Endothelial cell of umbilical vein (primary cell): ENCODE data around the gene CHML. TPM values are rescaled to one million over a fixed set of nuclear protein-coding genes. Genes with fewer than 3 reads are reported as not detected.

Experiments
- BruUV-seq: library from RNA; stranded (reverse); fragments of 400-500 nt; replicated peaks from 2 replicates; lab custom pipeline; 2021; lab: Mats Ljungman, UMichigan
- CTCF ChIA-PET: fragments of 300-600, 350-600 bp; sonication (Branson Sonifier 250); formaldehyde crosslinking; loops from one replicate; lab custom pipeline; 2021; ENCODE audit warnings: antibody characterized with exemption, inconsistent platforms; lab: Charles Lee
- POLR2A ChIA-PET: fragments of 300-600, 350-600 bp; sonication (Branson Sonifier 250); formaldehyde crosslinking; loops from one replicate; lab custom pipeline; 2021; ENCODE audit warnings: antibody characterized with exemption, inconsistent platforms; lab: Charles Lee
- DNase-seq: peaks from one replicate; pipeline ENCODE4 v3.0.0-alpha.2; 2011; ENCODE audit warnings: low read depth, low spot score
- FAIRE-seq: peaks from 2 replicates; lab custom pipeline; 2011; peaks lifted over from hg19 to GRCh38; lab: Jason Lieb, UNC
- H2AFZ ChIP-seq: 2 replicates; pipeline ENCODE4 v1.6.0; 2012; ENCODE audit warnings: low read depth, low read length, control low read depth, inconsistent platforms
- H3K27ac ChIP-seq: 2 replicates; pipeline ENCODE4 v1.5.1; 2011; ENCODE audit warnings: low read depth, mild to moderate bottlenecking, control low read depth, low read length, moderate library complexity; ENCODE audit not compliant: insufficient read depth
- H3K27me3 ChIP-seq, 2 experiments: 2 replicates each; pipeline versions ENCODE4 v1.6.0 to v1.6.1; 2011; ENCODE audit warnings: low read length in 2 of 2, mixed read lengths in 1 of 2; ENCODE audit not compliant: control insufficient read depth in 2 of 2, insufficient read depth in 2 of 2
- H3K36me3 ChIP-seq, 2 experiments: 2 replicates in 1 of 2; 3 replicates in 1 of 2; pipeline ENCODE4 v1.5.1; 2011; ENCODE audit warnings: low read length in 2 of 2, mild to moderate bottlenecking in 1 of 2, moderate library complexity in 1 of 2; ENCODE audit not compliant: control insufficient read depth in 2 of 2, insufficient read depth in 2 of 2; ENCODE audit errors: extremely low read depth in 1 of 2
- H3K4me1 ChIP-seq: 3 replicates; pipeline ENCODE4 v1.5.1; 2011; ENCODE audit warnings: mild to moderate bottlenecking, low read length; ENCODE audit not compliant: control insufficient read depth, insufficient read depth; ENCODE audit errors: extremely low read depth
- H3K4me2 ChIP-seq: 2 replicates; pipeline ENCODE4 v1.6.1; 2011; ENCODE audit warnings: low read length, control low read depth, mixed read lengths; ENCODE audit not compliant: insufficient read depth
- H3K4me3 ChIP-seq, 3 experiments: fragments of 200-600 bp in 1 of 3; sonication (generic), shearing (Covaris generic) in 1 of 3; replicated peaks in 1 of 3; 2 replicates each; pipeline ENCODE4 v1.5.1; 2011 to 2016; ENCODE audit warnings: control low read depth in 3 of 3, low read length in 3 of 3, mild to moderate bottlenecking in 2 of 3, inconsistent platforms in 1 of 3, low read depth in 1 of 3, moderate library complexity in 1 of 3; ENCODE audit not compliant: insufficient read depth in 1 of 3
- H3K79me2 ChIP-seq: 2 replicates; pipeline ENCODE4 v1.6.0; 2012; ENCODE audit warnings: low read length, inconsistent platforms; ENCODE audit not compliant: control insufficient read depth, insufficient read depth
- H3K9ac ChIP-seq: replicated peaks from 2 replicates; pipeline ENCODE3; 2011; ENCODE audit warnings: low read length, control low read depth; ENCODE audit not compliant: insufficient read depth; ENCODE audit errors: extremely low read depth
- H3K9me1 ChIP-seq: replicated peaks from 3 replicates; pipeline ENCODE4 v1.6.0; 2011; ENCODE audit warnings: mild to moderate bottlenecking, low read length; ENCODE audit not compliant: control insufficient read depth, insufficient read depth; ENCODE audit errors: extremely low read depth
- H3K9me3 ChIP-seq: replicated peaks from 2 replicates; pipeline ENCODE4 v1.5.1; 2012; ENCODE audit warnings: low read length, inconsistent platforms; ENCODE audit not compliant: control insufficient read depth, insufficient read depth
- H4K20me1 ChIP-seq: replicated peaks from 2 replicates; pipeline ENCODE3; 2011; ENCODE audit warnings: mild to moderate bottlenecking, low read length; ENCODE audit not compliant: control insufficient read depth, insufficient read depth; ENCODE audit errors: extremely low read depth
- EZH2 ChIP-seq: IDR thresholded peaks from 2 replicates; pipeline ENCODE4 v1.6.1; 2012; ENCODE audit warnings: borderline replicate concordance, low read depth, mild to moderate bottlenecking, moderate library complexity, low read length, inconsistent platforms; ENCODE audit not compliant: severe bottlenecking
- FOS ChIP-seq: IDR thresholded peaks from 2 replicates; pipeline ENCODE4 v1.6.1; 2011; ENCODE audit warnings: mild to moderate bottlenecking, low read length, moderate library complexity, borderline replicate concordance; ENCODE audit not compliant: insufficient read depth
- JUN ChIP-seq: IDR thresholded peaks from 2 replicates; pipeline ENCODE4 v1.6.1; 2011; ENCODE audit warnings: borderline replicate concordance, low read depth; ENCODE audit not compliant: insufficient read length, insufficient read depth
- POLR2A ChIP-seq: IDR thresholded peaks from 2 replicates; pipeline ENCODE4 v1.6.1; 2012; ENCODE audit warnings: low read depth, mild to moderate bottlenecking, control low read depth, low read length
- dilution Hi-C: fragments of 300-500 bp; cut with MboI; formaldehyde crosslinking; loops from one replicate; pipeline ENCODE4 v1.15.0; 2019; ENCODE audit warnings: low sequenced_read_pairs; ENCODE audit not compliant: extremely low pct_ligation_motif_present
- intact Hi-C: fragments of 100-400 bp; cut with micrococcal nuclease; formaldehyde crosslinking; loops from one replicate; pipeline ENCODE4 v1.10.0; 2022
- polyA plus RNA-seq, 4 experiments: library from polyadenylated mRNA; depleted of rRNA in 3 of 4; stranded (reverse) in 3 of 4; unstranded in 1 of 4; fragments of >200 nt; gene quantifications; 2 replicates each; pipeline versions ENCODE4 v1.2.1 to v1.2.3, GENCODE V29; 2011 to 2012; ENCODE audit warnings: missing spikeins in 1 of 4
- total RNA-seq: library from RNA; stranded (reverse); gene quantifications from 2 replicates; pipeline ENCODE4 v1.2.3, GENCODE V29; 2021
- TF ChIP-seq, protein P1 (sequence below), 2 donors: IDR thresholded peaks; 1 replicate in 1 of 2; 2 replicates in 1 of 2; pipeline ENCODE4 v1.5.1; 2011; ENCODE audit warnings: low read length in 2 of 2, mild to moderate bottlenecking in 2 of 2, moderate library complexity in 2 of 2, control low read depth in 1 of 2, inconsistent platforms in 1 of 2, low read depth in 1 of 2; ENCODE audit not compliant: insufficient read depth in 1 of 2; ENCODE audit errors: extremely low read depth in 1 of 2

The CHML gene
- total and polyA plus RNA-seq, 2 donors (not counting 3 experiments of a cell fraction or from before 2014, with no cell fraction given): 3.3 to 22.3 TPM

DNA sequence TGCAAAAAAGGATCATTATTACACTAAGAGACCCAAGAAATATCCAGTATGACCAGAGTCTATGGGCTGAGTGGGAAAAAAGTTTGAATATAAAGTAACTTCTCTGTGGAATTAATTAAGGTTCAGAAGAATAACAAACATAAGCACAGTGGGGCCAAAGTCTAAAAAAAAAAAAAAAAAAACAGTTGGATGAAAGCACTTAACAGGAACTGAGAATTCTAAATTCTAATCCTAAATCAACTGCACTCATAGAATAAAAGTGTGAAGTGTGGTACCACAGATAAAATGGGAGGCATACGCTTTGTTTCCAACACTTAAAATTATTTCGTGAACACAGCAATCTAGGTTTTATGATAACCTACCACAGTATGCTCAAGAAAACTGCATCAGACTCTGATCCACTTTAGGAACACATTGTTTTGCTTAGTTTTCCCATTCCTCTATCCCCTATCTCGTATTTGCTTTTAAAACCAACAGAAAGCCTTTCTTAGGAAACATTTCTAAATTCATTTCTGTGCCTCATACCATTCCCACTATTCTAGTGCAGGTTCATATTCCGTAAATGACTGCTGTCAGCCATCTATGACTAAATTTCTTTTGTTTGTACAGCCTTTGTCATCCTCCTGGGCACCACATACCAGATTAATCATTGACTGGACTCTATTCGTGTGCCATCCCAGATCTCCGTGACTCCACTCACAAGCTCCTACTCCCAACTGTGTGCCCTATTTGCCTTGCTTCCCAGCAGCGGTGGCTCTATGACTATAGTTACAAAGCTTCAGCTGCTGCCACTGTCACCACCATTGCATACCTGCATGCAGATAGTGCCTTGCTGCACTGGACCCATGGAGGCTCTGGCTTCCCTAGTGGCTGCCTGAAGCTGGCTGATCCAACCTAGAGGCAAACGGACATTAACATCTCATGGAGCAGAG, 24.9 kb downstream of the CHML start:
- H3K79me2 ChIP-seq: no peaks in the 10 kb centered on the region
- dilution Hi-C loops: no loop called here
- TF ChIP-seq, protein P1, sequence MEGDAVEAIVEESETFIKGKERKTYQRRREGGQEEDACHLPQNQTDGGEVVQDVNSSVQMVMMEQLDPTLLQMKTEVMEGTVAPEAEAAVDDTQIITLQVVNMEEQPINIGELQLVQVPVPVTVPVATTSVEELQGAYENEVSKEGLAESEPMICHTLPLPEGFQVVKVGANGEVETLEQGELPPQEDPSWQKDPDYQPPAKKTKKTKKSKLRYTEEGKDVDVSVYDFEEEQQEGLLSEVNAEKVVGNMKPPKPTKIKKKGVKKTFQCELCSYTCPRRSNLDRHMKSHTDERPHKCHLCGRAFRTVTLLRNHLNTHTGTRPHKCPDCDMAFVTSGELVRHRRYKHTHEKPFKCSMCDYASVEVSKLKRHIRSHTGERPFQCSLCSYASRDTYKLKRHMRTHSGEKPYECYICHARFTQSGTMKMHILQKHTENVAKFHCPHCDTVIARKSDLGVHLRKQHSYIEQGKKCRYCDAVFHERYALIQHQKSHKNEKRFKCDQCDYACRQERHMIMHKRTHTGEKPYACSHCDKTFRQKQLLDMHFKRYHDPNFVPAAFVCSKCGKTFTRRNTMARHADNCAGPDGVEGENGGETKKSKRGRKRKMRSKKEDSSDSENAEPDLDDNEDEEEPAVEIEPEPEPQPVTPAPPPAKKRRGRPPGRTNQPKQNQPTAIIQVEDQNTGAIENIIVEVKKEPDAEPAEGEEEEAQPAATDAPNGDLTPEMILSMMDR (IDR thresholded peaks at IDR 0.05; ENCODE audit: extremely low read depth in 1 of 2, insufficient read depth in 1 of 2, low read depth in 1 of 2, low read length in 2 of 2): no peak
- no peak for TF ChIP-seq EZH2
- no peak for TF ChIP-seq POLR2A
- no peak for TF ChIP-seq FOS
- no peak for TF ChIP-seq JUN

More for the DNA sequence above, 24.9 kb downstream of the CHML start:
- BruUV-seq: no TSS peak
- no peak overlapping the region for H3K9ac ChIP-seq
- peaks cover 25% of the 10 kb centered on the region for H3K4me1 ChIP-seq
- no peaks in the 10 kb centered on the region for H3K9me3 ChIP-seq
- H3K4me3 ChIP-seq: no peak overlapping the region
- H3K36me3 ChIP-seq: no peaks in the 10 kb centered on the region
- intact Hi-C loops: no loop called here
- no peaks in the 10 kb centered on the region for H3K27me3 ChIP-seq
- ChIA-PET POLR2A (no interaction called here), CTCF (interaction anchor here (1.3 to 5.8 kb wide), 2 partner anchors 11 to 12 kb away, joined by 3 to 106 read pairs; no protein-coding TSS in a partner anchor)
- DNase-seq (no peak), FAIRE-seq (no peak)
- H3K4me2 ChIP-seq: no peak overlapping the region
- H3K27ac ChIP-seq: no peak overlapping the region
- no peaks in the 10 kb centered on the region for H3K9me1 ChIP-seq
- H2AFZ ChIP-seq: no peak overlapping the region
- no peaks in the 10 kb centered on the region for H4K20me1 ChIP-seq
